Uterus (tissue), 4 donors: ENCODE results near the gene IFNAR1. TPM values are rescaled to one million over a fixed set of nuclear protein-coding genes. Genes with fewer than 3 reads are reported as not detected.

Experiments
- DNase-seq, 2 donors: peaks; one replicate each; pipeline ENCODE4 v3.0.0-alpha.2; 2019 to 2020
- H3K27ac ChIP-seq, 2 donors: fragments of 200-600 bp; sonication (generic); 1 replicate in 1 of 2; 2 replicates in 1 of 2; pipeline ENCODE4 v1.5.1; 2016 to 2018
- H3K27me3 ChIP-seq, 2 donors: fragments of 200-600 bp; sonication (generic); one replicate each; pipeline ENCODE4 v1.5.1; 2018 to 2019; ENCODE audit warnings: control low read depth in 1 of 2
- H3K36me3 ChIP-seq, 2 donors: fragments of 200-600 bp; sonication (generic); one replicate each; pipeline ENCODE4 v1.5.1; 2019; ENCODE audit warnings: control low read depth in 1 of 2
- H3K4me1 ChIP-seq, 2 donors: fragments of 200-600 bp; sonication (generic); one replicate each; pipeline ENCODE4 v1.5.1; 2018 to 2019; ENCODE audit warnings: control low read depth in 1 of 2
- H3K4me3 ChIP-seq, 2 donors: fragments of 200-600 bp; sonication (generic); 1 replicate in 1 of 2; 2 replicates in 1 of 2; pipeline ENCODE4 v1.5.1; 2018 to 2019; ENCODE audit warnings: mild to moderate bottlenecking in 1 of 2
- H3K9me3 ChIP-seq, 2 donors: fragments of 200-600 bp; sonication (generic); one replicate each; pipeline ENCODE4 v1.5.1; 2019; ENCODE audit warnings: control low read depth in 1 of 2
- CTCF ChIP-seq, 4 experiments: fragments of 200-600 bp in 2 of 4; fragments of 450-650 bp in 2 of 4; sonication (generic) in 2 of 4; IDR thresholded peaks; one replicate each; pipeline ENCODE4 v1.5.1; 2016 to 2019; ENCODE audit warnings: antibody characterized with exemption in 4 of 4, mild to moderate bottlenecking in 2 of 4, moderate library complexity in 1 of 4
- POLR2A ChIP-seq, 2 donors: fragments of 450-650 bp; IDR thresholded peaks; one replicate each; pipeline ENCODE4 v1.6.1; 2016; ENCODE audit warnings: antibody characterized with exemption in 2 of 2, mild to moderate bottlenecking in 1 of 2, moderate library complexity in 1 of 2
- intact Hi-C: fragments of 100-400 bp; cut with DNase I; formaldehyde crosslinking; loops from one replicate; pipeline ENCODE4 v1.15.1; 2023; ENCODE audit warnings: low total_unique reads
- total RNA-seq, 4 donors: library from RNA; depleted of rRNA in 3 of 4; stranded (reverse); fragments of >200 nt in 3 of 4; gene quantifications; one replicate each; pipeline versions ENCODE4 v1.1.0 to v1.2.4, GENCODE V29; 2014 to 2023
- donor health status: DM: yes; HTN: yes; CAD: no.

The IFNAR1 gene
- total RNA-seq, 4 donors from 2014 or later, result 26.8 to 115 (median 39.3) TPM

DNA sequence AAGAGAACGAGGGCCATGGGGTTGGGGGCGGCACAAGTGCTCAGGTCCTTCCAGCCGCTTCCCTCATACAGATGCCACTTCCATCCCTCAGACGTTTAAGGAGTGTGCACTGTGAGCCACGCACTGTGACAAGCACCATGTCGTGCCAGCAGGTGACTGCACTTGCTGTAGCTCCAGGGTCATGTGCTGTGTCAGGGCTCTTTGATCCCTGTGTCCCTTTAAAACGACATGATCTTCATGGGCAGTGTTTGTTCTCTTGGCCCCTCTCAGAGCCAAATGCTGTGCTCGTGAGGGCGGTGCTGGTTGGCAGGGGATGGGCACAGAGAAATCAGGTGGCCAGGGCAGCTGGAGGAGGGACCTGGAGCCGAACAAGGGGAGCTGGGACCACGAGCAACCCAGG, 38.7 kb upstream of the IFNAR1 start:
- peaks cover 0 to 6% of the 10 kb centered on the region in 2 donors for H3K4me1 ChIP-seq
- no peak for DNase-seq
- H3K27me3 ChIP-seq, result no peaks in the 10 kb centered on the region
- H3K36me3 ChIP-seq, result no peaks in the 10 kb centered on the region
- H3K9me3 ChIP-seq, result no peaks in the 10 kb centered on the region
- H3K4me3 ChIP-seq, result no peak overlapping the region
- TF ChIP-seq POLR2A (IDR thresholded peaks at IDR 0.05) (no peak), CTCF (IDR thresholded peaks at IDR 0.05) (no peak)
- H3K27ac ChIP-seq, result peak overlapping the region; percentile 83 to 84
- intact Hi-C loops, result no loop called here

GRCh38 chr21:33286600-33287456, 37.9 kb upstream of the IFNAR1 start:
- no peaks in the 10 kb centered on the region for H3K36me3 ChIP-seq
- no peak for TF ChIP-seq POLR2A (IDR thresholded peaks at IDR 0.05)
- TF ChIP-seq CTCF (IDR thresholded peaks at IDR 0.05), result no peak
- peak; percentile 36 to 63 for DNase-seq

GRCh38 chr21:33289199-33289819, 35.5 kb upstream of the IFNAR1 start:
- no peak for DNase-seq
- intact Hi-C loops, result no loop called here
- peaks cover 0 to 6% of the 10 kb centered on the region in 2 donors for H3K4me1 ChIP-seq
- no peak overlapping the region for H3K4me3 ChIP-seq
- TF ChIP-seq POLR2A (IDR thresholded peaks at IDR 0.05) (no peak), CTCF (IDR thresholded peaks at IDR 0.05) (no peak)
- peak overlapping the region; percentile 7 to 83 for H3K27ac ChIP-seq
- no peaks in the 10 kb centered on the region for H3K27me3 ChIP-seq
- H3K9me3 ChIP-seq, result no peaks in the 10 kb centered on the region
- no peaks in the 10 kb centered on the region for H3K36me3 ChIP-seq

More at GRCh38 chr21:33286600-33287456, 37.9 kb upstream of the IFNAR1 start:
- no peaks in the 10 kb centered on the region for H3K9me3 ChIP-seq
- H3K27ac ChIP-seq, result peak overlapping the region; percentile 83 to 84
- H3K27me3 ChIP-seq, result no peaks in the 10 kb centered on the region
- H3K4me1 ChIP-seq, result peaks cover 0 to 6% of the 10 kb centered on the region in 2 donors
- intact Hi-C loops, result no loop called here
- no peak overlapping the region for H3K4me3 ChIP-seq

GRCh38 chr21:33290441-33290840, 34.3 kb upstream of the IFNAR1 start:
- no peaks in the 10 kb centered on the region for H3K27me3 ChIP-seq
- no peak overlapping the region for H3K27ac ChIP-seq
- H3K36me3 ChIP-seq, result no peaks in the 10 kb centered on the region
- no peak for DNase-seq
- intact Hi-C loops, result no loop called here
- no peak for TF ChIP-seq CTCF (IDR thresholded peaks at IDR 0.05)
- TF ChIP-seq POLR2A (IDR thresholded peaks at IDR 0.05), result no peak
- no peak overlapping the region for H3K4me3 ChIP-seq
- no peaks in the 10 kb centered on the region for H3K9me3 ChIP-seq
- H3K4me1 ChIP-seq, result peaks cover 0 to 6% of the 10 kb centered on the region in 2 donors

GRCh38 chr21:33291686-33292085, 33.1 kb upstream of the IFNAR1 start:
- intact Hi-C loops, result no loop called here
- Histone ChIP-seq H3K4me1 (peaks cover 0 to 4% of the 10 kb centered on the region in 2 donors), H3K27ac (no peak overlapping the region), H3K4me3 (no peak overlapping the region), H3K27me3 (no peaks in the 10 kb centered on the region), H3K9me3 (no peaks in the 10 kb centered on the region), H3K36me3 (no peaks in the 10 kb centered on the region)
- no peak for TF ChIP-seq CTCF (IDR thresholded peaks at IDR 0.05)
- no peak for DNase-seq
